DOHH2 (cell line): Measurements from ENCODE around the gene CNTNAP2.

Source experiments
- H3F3A ChIP-seq: fragments of 200-600 bp; sonication (generic), shearing (Covaris generic); 2 replicates; pipeline ENCODE4 v1.6.0; 2016; ENCODE audit warnings: antibody characterized with exemption, mild to moderate bottlenecking; ENCODE audit not compliant: control insufficient read depth, insufficient read depth
- H3K27ac ChIP-seq: fragments of 200-600 bp; sonication (generic); 2 replicates; pipeline ENCODE4 v1.5.1; 2014; ENCODE audit warnings: low read depth, mild to moderate bottlenecking, low read length, moderate library complexity
- H3K27me3 ChIP-seq: fragments of 200-600 bp; sonication (generic); 2 replicates; pipeline ENCODE4 v1.6.1; 2014; ENCODE audit warnings: mild to moderate bottlenecking, low read length, mixed read lengths; ENCODE audit not compliant: control insufficient read depth
- H3K36me3 ChIP-seq: fragments of 200-600 bp; sonication (generic); 2 replicates; pipeline ENCODE4 v1.6.1; 2014; ENCODE audit warnings: mild to moderate bottlenecking, low read length, moderate library complexity, mixed read lengths; ENCODE audit not compliant: control insufficient read depth
- H3K4me1 ChIP-seq: fragments of 200-600 bp; sonication (generic); 2 replicates; pipeline ENCODE4 v1.6.1; 2014; ENCODE audit warnings: mild to moderate bottlenecking, low read length, mixed read lengths; ENCODE audit not compliant: control insufficient read depth
- H3K4me2 ChIP-seq: fragments of 200-600 bp; sonication (generic); 2 replicates; pipeline ENCODE4 v1.6.0; 2014; ENCODE audit warnings: mild to moderate bottlenecking, low read length, moderate library complexity
- H3K4me3 ChIP-seq: fragments of 200-600 bp; sonication (generic); 2 replicates; pipeline ENCODE4 v1.5.1; 2014; ENCODE audit warnings: mild to moderate bottlenecking, low read length, mixed read lengths
- H3K79me2 ChIP-seq: fragments of 200-600 bp; sonication (generic); 2 replicates; pipeline ENCODE4 v1.6.1; 2014; ENCODE audit warnings: mild to moderate bottlenecking, low read length, mixed read lengths; ENCODE audit not compliant: control insufficient read depth
- H3K9me2 ChIP-seq: fragments of 200-600 bp; sonication (generic); replicated peaks from 2 replicates; pipeline ENCODE4 v1.6.1; 2014; ENCODE audit warnings: mild to moderate bottlenecking, low read length, mixed read lengths; ENCODE audit not compliant: control insufficient read depth
- H3K9me3 ChIP-seq: fragments of 200-600 bp; sonication (generic); 2 replicates; pipeline ENCODE4 v1.6.1; 2014; ENCODE audit warnings: antibody characterized with exemption, low read length, mixed read lengths; ENCODE audit not compliant: control insufficient read depth, insufficient read depth
- H4K20me1 ChIP-seq: fragments of 200-600 bp; sonication (generic); 2 replicates; pipeline ENCODE4 v1.6.0; 2014; ENCODE audit warnings: low read depth, mild to moderate bottlenecking, antibody characterized with exemption, low read length, moderate library complexity; ENCODE audit not compliant: control insufficient read depth, insufficient read depth
- CTCF ChIP-seq: fragments of 200-600 bp; sonication (generic); IDR thresholded peaks from one replicate; pipeline ENCODE4 v1.5.1; 2014; ENCODE audit warnings: antibody characterized with exemption, mild to moderate bottlenecking, low read depth, low read length; ENCODE audit not compliant: poor library complexity, severe bottlenecking
- EZH2phosphoT487 ChIP-seq: fragments of 200-600 bp; sonication (generic); IDR thresholded peaks from 2 replicates; pipeline ENCODE4 v1.6.1; 2017; ENCODE audit warnings: borderline replicate concordance, mild to moderate bottlenecking, antibody characterized with exemption, low read length, moderate library complexity, mixed read lengths

CNTNAP2 gene

GRCh38 chr7:146661929-146662328 is 545.3 kb downstream of the CNTNAP2 start:
- H3K9me2 ChIP-seq = no peaks in the 10 kb centered on the region
- TF ChIP-seq EZH2phosphoT487 (no peak), CTCF (no peak)
- no peaks in the 10 kb centered on the region for H3K27me3 ChIP-seq
- H3K9me3 ChIP-seq = no peaks in the 10 kb centered on the region; the same call in 1 of the 2 replicates
- H3K4me1 ChIP-seq = no peaks in the 10 kb centered on the region
- H3F3A ChIP-seq = no peaks in the 10 kb centered on the region
- no peak overlapping the region for H3K4me3 ChIP-seq
- H4K20me1 ChIP-seq = no peaks in the 10 kb centered on the region
- no peaks in the 10 kb centered on the region for H3K79me2 ChIP-seq
- no peak overlapping the region for H3K27ac ChIP-seq
- no peaks in the 10 kb centered on the region for H3K36me3 ChIP-seq
- H3K4me2 ChIP-seq = no peak overlapping the region

- H3K9me3 ChIP-seq = no peaks in the 10 kb centered on the region; the same call in 1 of the 2 replicates
- no peaks in the 10 kb centered on the region for H3K79me2 ChIP-seq
- H3K4me2 ChIP-seq = no peak overlapping the region
- H3K9me2 ChIP-seq = no peaks in the 10 kb centered on the region
- no peaks in the 10 kb centered on the region for H3F3A ChIP-seq
- no peak for TF ChIP-seq EZH2phosphoT487
- H3K4me3 ChIP-seq = no peak overlapping the region
- H3K4me1 ChIP-seq = no peaks in the 10 kb centered on the region
- no peaks in the 10 kb centered on the region for H3K27me3 ChIP-seq
- H3K27ac ChIP-seq = no peak overlapping the region
- no peaks in the 10 kb centered on the region for H4K20me1 ChIP-seq
- H3K36me3 ChIP-seq = no peaks in the 10 kb centered on the region
Measured at GRCh38 chr7:146665023-146665422, 548.4 kb downstream of the CNTNAP2 start.

- H3K27me3 ChIP-seq = no peaks in the 10 kb centered on the region
- H3K36me3 ChIP-seq = no peaks in the 10 kb centered on the region
- no peaks in the 10 kb centered on the region for H3K9me2 ChIP-seq
- no peaks in the 10 kb centered on the region for H3K4me1 ChIP-seq
- H4K20me1 ChIP-seq = no peaks in the 10 kb centered on the region
- H3K4me3 ChIP-seq = no peak overlapping the region
- no peak overlapping the region for H3K4me2 ChIP-seq
- H3K9me3 ChIP-seq = no peaks in the 10 kb centered on the region; the same call in 1 of the 2 replicates
- no peak overlapping the region for H3K27ac ChIP-seq
- no peaks in the 10 kb centered on the region for H3F3A ChIP-seq
- TF ChIP-seq EZH2phosphoT487 = no peak
- TF ChIP-seq CTCF = no peak
- H3K79me2 ChIP-seq = no peaks in the 10 kb centered on the region
Measured at GRCh38 chr7:146670532-146670931, 553.9 kb downstream of the CNTNAP2 start.

- no peaks in the 10 kb centered on the region for H3K27me3 ChIP-seq
- H4K20me1 ChIP-seq = no peaks in the 10 kb centered on the region
- no peak overlapping the region for H3K4me3 ChIP-seq
- H3K79me2 ChIP-seq = no peaks in the 10 kb centered on the region
- no peaks in the 10 kb centered on the region for H3K9me3 ChIP-seq
- no peaks in the 10 kb centered on the region for H3F3A ChIP-seq
- no peaks in the 10 kb centered on the region for H3K9me2 ChIP-seq
- no peaks in the 10 kb centered on the region for H3K4me1 ChIP-seq
- TF ChIP-seq EZH2phosphoT487 (no peak), CTCF (no peak)
- H3K27ac ChIP-seq = no peak overlapping the region
- no peak overlapping the region for H3K4me2 ChIP-seq
- no peaks in the 10 kb centered on the region for H3K36me3 ChIP-seq
Measured at GRCh38 chr7:146681487-146681886, 564.9 kb downstream of the CNTNAP2 start.
